Measurements from ENCODE around the gene EZH2. TPM values are rescaled to one million over a fixed set of nuclear protein-coding genes. Genes with fewer than 3 reads are reported as not detected.

EZH2 gene
- total RNA-seq, 1 donor from 2014 or later = 19.7 TPM

GRCh38 chr7:148924011-148924410 is 39.9 kb upstream of the EZH2 start:
- no peaks in the 10 kb centered on the region for H3K36me3 ChIP-seq (ENCODE audit: control insufficient read depth, insufficient read depth, low read length)
- no peak for TF ChIP-seq CTCF (IDR thresholded peaks at IDR 0.05; ENCODE audit: insufficient read depth, low read length, poor library complexity, severe bottlenecking)
- H3K4me3 ChIP-seq (ENCODE audit: low read depth, low read length) = no peak overlapping the region
- DNase-seq (ENCODE audit: low read depth) = no peak
- H3K27me3 ChIP-seq (ENCODE audit: control insufficient read depth, insufficient read depth, low read length) = no peaks in the 10 kb centered on the region

DNA sequence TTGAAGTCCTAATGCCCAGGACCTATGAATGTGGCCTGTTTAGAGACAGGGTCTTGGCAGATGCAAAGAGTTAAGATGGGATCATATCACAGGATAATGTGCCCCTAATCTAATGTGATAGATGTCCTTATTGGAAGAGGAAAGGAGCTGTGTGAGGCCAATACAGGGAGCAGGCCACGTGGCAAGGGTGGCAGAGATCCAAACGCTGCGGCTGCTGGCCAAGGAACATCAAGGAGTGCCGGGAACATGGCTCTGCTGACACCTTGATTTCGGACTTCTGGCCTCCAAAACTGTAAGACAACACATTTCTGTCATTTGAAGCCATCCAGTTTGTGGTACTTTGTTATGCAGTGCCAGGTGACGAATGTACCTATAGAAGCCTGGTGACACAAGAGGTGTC is 37.7 kb upstream of the EZH2 start:
- Histone ChIP-seq H3K27me3 (ENCODE audit: control insufficient read depth, insufficient read depth, low read length) (no peaks in the 10 kb centered on the region), H3K36me3 (ENCODE audit: control insufficient read depth, insufficient read depth, low read length) (no peaks in the 10 kb centered on the region), H3K4me3 (ENCODE audit: low read depth, low read length) (no peak overlapping the region)
- DNase-seq (ENCODE audit: low read depth) = no peak
- no peak for TF ChIP-seq CTCF (IDR thresholded peaks at IDR 0.05; ENCODE audit: insufficient read depth, low read length, poor library complexity, severe bottlenecking)

GRCh38 chr7:148921189-148921588 is 37.1 kb upstream of the EZH2 start:
- TF ChIP-seq CTCF (IDR thresholded peaks at IDR 0.05; ENCODE audit: insufficient read depth, low read length, poor library complexity, severe bottlenecking) = no peak
- H3K4me3 ChIP-seq (ENCODE audit: low read depth, low read length) = no peak overlapping the region
- H3K36me3 ChIP-seq (ENCODE audit: control insufficient read depth, insufficient read depth, low read length) = no peaks in the 10 kb centered on the region
- no peaks in the 10 kb centered on the region for H3K27me3 ChIP-seq (ENCODE audit: control insufficient read depth, insufficient read depth, low read length)
- no peak for DNase-seq (ENCODE audit: low read depth)

DNA sequence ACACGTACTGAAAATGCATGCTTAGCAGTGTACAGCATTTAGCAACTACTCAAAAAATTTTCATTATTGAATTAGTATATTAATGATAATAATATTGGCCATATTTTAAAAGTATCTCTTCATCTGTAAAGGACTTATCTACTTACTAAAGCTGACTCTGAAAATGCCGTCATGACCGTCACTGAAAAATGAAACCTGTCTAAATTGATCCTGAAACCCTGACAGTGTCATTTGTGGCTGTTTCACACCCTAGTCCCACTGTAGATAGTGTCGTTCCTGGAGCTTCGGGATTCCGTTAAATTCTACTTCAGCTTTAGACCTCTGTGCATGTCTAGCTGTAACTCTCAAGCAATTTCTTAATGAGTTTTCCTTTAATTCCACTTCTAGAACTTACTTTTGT is 35.8 kb upstream of the EZH2 start:
- no peak overlapping the region for H3K4me3 ChIP-seq (ENCODE audit: low read depth, low read length)
- no peak for DNase-seq (ENCODE audit: low read depth)
- no peaks in the 10 kb centered on the region for H3K36me3 ChIP-seq (ENCODE audit: control insufficient read depth, insufficient read depth, low read length)
- no peak for TF ChIP-seq CTCF (IDR thresholded peaks at IDR 0.05; ENCODE audit: insufficient read depth, low read length, poor library complexity, severe bottlenecking)
- H3K27me3 ChIP-seq (ENCODE audit: control insufficient read depth, insufficient read depth, low read length) = no peaks in the 10 kb centered on the region

DNA sequence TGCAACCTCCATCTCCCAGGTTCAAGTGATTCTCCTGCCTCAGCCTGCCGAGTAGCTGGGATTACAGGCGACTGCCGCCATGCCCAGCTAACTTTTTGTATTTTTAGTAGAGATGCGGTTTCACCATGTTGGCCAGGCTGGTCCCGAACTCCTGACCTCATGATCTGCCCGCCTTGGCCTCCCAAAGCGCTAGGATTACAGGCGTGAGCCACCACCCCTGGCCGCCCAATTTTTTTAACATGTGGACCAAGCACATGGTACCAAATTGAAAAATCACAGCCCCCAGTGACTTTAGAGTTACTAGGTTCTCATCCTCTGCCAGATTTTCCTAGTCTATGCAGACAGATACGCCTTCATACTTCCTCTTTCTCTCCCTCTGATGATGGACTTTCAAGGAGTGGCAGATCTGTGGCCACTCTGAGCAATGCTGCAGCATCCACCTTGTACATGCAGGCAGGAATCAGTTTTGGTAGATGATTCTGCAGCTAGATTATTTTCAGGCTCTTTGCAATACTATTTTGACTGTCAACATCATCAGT is 34.0 kb upstream of the EZH2 start:
- no peaks in the 10 kb centered on the region for H3K36me3 ChIP-seq (ENCODE audit: control insufficient read depth, insufficient read depth, low read length)
- no peak for DNase-seq (ENCODE audit: low read depth)
- no peaks in the 10 kb centered on the region for H3K27me3 ChIP-seq (ENCODE audit: control insufficient read depth, insufficient read depth, low read length)
- TF ChIP-seq CTCF (IDR thresholded peaks at IDR 0.05; ENCODE audit: insufficient read depth, low read length, poor library complexity, severe bottlenecking) = no peak
- no peak overlapping the region for H3K4me3 ChIP-seq (ENCODE audit: low read depth, low read length)

DNA sequence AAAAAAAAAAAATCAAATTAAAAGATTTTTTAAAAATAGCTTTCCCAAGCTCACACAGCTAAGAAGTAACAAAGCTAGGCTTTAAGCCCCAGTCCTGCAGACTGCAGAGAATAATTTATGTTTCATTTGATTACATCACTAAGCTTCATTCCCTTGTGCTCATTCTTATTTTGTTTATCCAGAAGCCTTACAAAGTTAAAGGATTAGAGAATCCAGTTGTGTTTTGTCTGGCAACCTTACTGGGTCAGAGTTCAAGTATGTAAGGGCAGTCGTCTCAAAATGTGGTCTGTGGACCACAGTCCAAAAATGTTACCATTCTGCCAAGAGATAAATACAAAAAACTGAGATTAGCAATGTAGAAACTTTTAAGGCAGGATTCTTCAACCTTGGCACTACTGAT is 32.1 kb upstream of the EZH2 start:
- no peak for TF ChIP-seq CTCF (IDR thresholded peaks at IDR 0.05; ENCODE audit: insufficient read depth, low read length, poor library complexity, severe bottlenecking)
- no peak for DNase-seq (ENCODE audit: low read depth)

More for the DNA sequence above, 32.1 kb upstream of the EZH2 start:
- Histone ChIP-seq H3K4me3 (ENCODE audit: low read depth, low read length) (no peak overlapping the region), H3K27me3 (ENCODE audit: control insufficient read depth, insufficient read depth, low read length) (peaks cover 2% of the 10 kb centered on the region), H3K36me3 (ENCODE audit: control insufficient read depth, insufficient read depth, low read length) (peaks cover 1% of the 10 kb centered on the region)

All from kidney epithelial cell (primary cell).